GM12801 (cell line): ENCODE results near the gene SNORC.

ENCODE experiments used
- TF ChIP-seq, protein P1 (sequence below): IDR thresholded peaks from one replicate; pipeline ENCODE4 v1.5.1; 2011; ENCODE audit warnings: control low read depth; ENCODE audit not compliant: insufficient read length; ENCODE audit errors: extremely low read depth

Gene SNORC

DNA sequence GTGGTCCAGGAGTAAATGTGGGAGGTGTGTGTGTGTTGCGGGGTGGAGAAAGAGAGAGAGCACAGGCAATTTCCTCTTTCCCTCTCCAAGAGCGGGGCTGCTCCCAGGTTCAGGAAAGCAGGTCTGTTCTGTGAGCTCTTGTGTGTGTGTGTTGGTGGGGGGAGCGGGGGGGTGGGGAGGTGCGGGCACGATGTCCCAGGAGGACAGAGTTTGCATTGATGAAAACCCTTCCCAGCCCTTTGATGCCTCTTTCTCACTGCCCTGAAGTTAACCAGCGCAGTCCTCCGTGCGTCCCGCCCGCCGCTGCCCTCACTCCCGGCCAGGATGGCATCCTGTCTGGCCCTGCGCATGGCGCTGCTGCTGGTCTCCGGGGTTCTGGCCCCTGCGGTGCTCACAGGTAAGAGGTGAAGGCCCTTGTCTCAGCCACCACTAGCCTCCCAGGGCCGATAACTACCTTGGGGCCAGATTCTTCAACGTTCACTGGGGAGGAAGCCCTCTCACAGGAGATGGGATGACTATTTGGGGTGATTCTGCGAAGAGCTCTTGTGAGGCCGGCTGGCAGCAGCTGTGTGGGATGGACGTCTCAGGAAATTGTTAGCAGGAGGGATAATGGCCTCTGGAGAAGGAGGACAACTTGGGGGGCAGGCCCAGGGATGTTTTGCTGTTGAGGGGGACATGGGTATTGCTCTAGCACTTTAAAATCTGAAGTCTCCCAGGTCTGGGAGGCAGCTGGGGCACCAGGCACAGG lies at the start of gene SNORC:
SNORC (plus strand) TSS at position 247 of the 748 bp plus-strand sequence; CDS start at position 325, 78 bp downstream.
- TF ChIP-seq, protein P1, sequence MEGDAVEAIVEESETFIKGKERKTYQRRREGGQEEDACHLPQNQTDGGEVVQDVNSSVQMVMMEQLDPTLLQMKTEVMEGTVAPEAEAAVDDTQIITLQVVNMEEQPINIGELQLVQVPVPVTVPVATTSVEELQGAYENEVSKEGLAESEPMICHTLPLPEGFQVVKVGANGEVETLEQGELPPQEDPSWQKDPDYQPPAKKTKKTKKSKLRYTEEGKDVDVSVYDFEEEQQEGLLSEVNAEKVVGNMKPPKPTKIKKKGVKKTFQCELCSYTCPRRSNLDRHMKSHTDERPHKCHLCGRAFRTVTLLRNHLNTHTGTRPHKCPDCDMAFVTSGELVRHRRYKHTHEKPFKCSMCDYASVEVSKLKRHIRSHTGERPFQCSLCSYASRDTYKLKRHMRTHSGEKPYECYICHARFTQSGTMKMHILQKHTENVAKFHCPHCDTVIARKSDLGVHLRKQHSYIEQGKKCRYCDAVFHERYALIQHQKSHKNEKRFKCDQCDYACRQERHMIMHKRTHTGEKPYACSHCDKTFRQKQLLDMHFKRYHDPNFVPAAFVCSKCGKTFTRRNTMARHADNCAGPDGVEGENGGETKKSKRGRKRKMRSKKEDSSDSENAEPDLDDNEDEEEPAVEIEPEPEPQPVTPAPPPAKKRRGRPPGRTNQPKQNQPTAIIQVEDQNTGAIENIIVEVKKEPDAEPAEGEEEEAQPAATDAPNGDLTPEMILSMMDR = no peak

DNA sequence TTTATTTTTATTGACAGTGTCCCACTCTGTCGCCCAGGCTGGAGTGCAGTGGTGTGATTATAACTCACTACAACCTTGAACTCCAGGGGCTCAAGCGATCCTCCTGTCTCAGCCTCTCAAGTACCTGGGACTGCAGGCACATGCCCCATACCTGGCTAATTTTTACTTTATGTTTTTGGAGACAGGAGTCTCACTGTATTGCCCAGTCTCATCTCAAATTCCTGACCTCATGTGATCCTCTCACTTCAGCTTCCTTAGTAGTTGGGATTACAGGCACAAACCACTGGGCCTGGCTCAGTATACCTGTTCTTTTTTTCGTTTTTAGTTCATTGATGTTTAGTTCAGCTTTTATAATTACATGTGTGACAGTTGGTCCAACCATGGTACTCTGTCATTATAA lies 40.1 kb upstream of the SNORC start:
- TF ChIP-seq, protein P1 = no peak

- TF ChIP-seq, protein P1 = no peak
Observed at GRCh38 chr2:232831496-232831895, 38.6 kb upstream of the SNORC start.

DNA sequence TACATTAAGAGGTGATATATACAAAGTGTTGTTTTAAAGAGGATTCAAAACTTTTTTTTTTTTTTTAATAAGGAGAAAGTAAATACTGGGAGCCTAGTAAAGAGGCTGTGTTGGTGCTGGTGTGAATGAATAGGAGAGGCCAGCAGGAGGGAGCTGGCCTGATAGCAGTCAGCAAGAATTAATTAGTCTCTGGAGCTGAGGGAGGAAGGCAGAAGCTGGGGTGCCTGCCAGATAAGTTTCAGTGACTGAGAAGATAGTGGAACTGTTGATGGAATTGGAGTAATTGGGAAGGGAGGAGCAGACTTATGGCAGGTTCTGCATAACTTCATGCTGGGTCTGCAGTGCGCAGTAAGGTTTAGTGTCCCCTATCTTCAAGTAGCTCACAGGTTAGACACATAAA lies 36.2 kb upstream of the SNORC start:
- TF ChIP-seq, protein P1 = no peak

- TF ChIP-seq, protein P1 = no peak
Observed at GRCh38 chr2:232835687-232836208, 34.3 kb upstream of the SNORC start.

DNA sequence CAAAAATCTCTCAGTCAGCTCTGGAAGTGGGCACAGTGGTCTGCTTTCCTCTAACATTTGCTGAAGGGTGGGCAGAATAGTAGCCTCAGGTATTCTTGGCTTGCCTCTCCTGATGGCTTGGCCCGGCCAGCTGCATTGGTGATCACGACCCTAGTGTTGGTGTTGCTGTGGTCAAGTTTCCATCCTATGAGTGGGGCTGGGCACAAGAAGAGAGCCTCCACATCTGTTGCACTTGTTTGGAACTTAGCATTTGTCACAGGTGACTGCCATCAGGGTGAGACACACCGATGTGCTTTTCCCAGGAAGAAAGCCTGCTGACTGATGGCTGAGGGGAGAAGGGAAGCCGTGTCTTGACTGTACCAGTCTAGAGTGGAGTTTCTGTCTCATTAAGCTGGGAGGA lies 33.1 kb upstream of the SNORC start:
- TF ChIP-seq, protein P1 = no peak

DNA sequence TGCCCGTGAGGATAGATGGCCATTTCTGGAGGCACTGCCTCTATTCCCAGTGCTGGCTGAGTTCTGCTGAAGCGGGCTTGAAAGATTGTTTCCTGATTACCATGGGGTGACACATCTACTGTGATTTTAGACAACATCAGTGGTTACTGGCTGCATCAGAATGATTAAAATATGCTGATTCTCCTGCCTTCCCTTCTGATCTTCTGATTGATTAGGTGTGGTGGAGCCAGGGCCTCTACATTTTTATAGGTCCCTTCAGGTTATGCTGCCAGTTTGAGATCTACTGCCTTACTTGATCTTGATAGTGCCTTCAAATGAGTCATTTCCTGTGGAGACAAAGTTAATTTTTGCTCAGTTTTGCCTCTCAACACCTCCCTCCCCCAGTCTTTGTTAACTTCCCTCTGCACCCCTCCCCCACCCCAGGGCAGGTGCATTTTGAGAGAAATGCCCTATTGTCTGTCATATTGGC lies 31.6 kb upstream of the SNORC start:
- TF ChIP-seq, protein P1 = no peak
